GM18511 (cell line): ENCODE results near the gene JAGN1.
"Not testable (repeated sequence)": the region's sequence is repeated elsewhere in the genome, so short reads cannot be mapped to it uniquely, and the experiment has no call there.

Experiments
- ATAC-seq: cut with Tn5 transposase; IDR thresholded peaks from one replicate; pipeline ENCODE4 v1.9.1; 2021; ENCODE audit warnings: mild to moderate bottlenecking, moderate library complexity; ENCODE audit not compliant: unreplicated experiment

JAGN1 gene

GRCh38 chr3:9916734-9917680 is 26.6 kb downstream of the JAGN1 start, which contains the start of gene IL17RC:
Gene IL17RC (plus strand): TSS chr3:9917098. CDS start chr3:9917316, 218 bp downstream.
- ATAC-seq = no peak

- no peak for ATAC-seq
These were observed 27.4 kb downstream of the JAGN1 start for GRCh38 chr3:9917820-9918219.

- ATAC-seq = no peak
These were observed 28.0 kb downstream of the JAGN1 start for GRCh38 chr3:9918261-9919038.

- ATAC-seq = no peak
These were observed 37.7 kb downstream of the JAGN1 start for GRCh38 chr3:9928158-9928557.

- no peak for ATAC-seq
These were observed 40.5 kb downstream of the JAGN1 start for GRCh38 chr3:9930804-9931418.

GRCh38 chr3:9932535-9932842 is 42.1 kb downstream of the JAGN1 start:
- no peak for ATAC-seq

- ATAC-seq = peak; percentile 66
These were observed 42.6 kb downstream of the JAGN1 start for GRCh38 chr3:9932843-9933560.

GRCh38 chr3:9933561-9934234 is 43.3 kb downstream of the JAGN1 start, which contains the start of gene CRELD1:
Gene CRELD1 (plus strand): TSS chr3:9933834. CDS start chr3:9934439, 605 bp downstream.
- ATAC-seq = peak; percentile 91

GRCh38 chr3:9934235-9934621 is 43.8 kb downstream of the JAGN1 start:
- no peak for ATAC-seq

- ATAC-seq = no peak
These were observed 44.6 kb downstream of the JAGN1 start for GRCh38 chr3:9934993-9935392.

- no peak for ATAC-seq
These were observed 45.6 kb downstream of the JAGN1 start for GRCh38 chr3:9935966-9936510.

GRCh38 chr3:9937486-9938238 is 47.3 kb downstream of the JAGN1 start:
- no peak for ATAC-seq

- no peak for ATAC-seq
These were observed 48.6 kb downstream of the JAGN1 start for GRCh38 chr3:9938966-9939365.

GRCh38 chr3:9939906-9940305 is 49.5 kb downstream of the JAGN1 start:
- not testable (repeated sequence) for ATAC-seq

- no peak for ATAC-seq
These were observed 50.3 kb downstream of the JAGN1 start for GRCh38 chr3:9940746-9941145.

GRCh38 chr3:9942164-9942563 is 51.8 kb downstream of the JAGN1 start:
- ATAC-seq = no peak

- no peak for ATAC-seq
These were observed 52.7 kb downstream of the JAGN1 start for GRCh38 chr3:9942934-9943690.
